ENCODE results near the gene ALDH9A1.

GRCh38 chr1:165629848-165630628 lies 68.3 kb downstream of the ALDH9A1 start:
- TF ChIP-seq CTCF (IDR thresholded peaks at IDR 0.05; ENCODE audit: low read depth, low read length, poor library complexity, severe bottlenecking) (no peak), EZH2phosphoT487 (IDR thresholded peaks at IDR 0.05; ENCODE audit: borderline replicate concordance, low read length) (no peak)

Data from DOHH2 (cell line).